ENCODE data around the gene THSD7B. TPM values are rescaled to one million over a fixed set of nuclear protein-coding genes. Genes with fewer than 3 reads are reported as not detected.

Gene THSD7B
- total and polyA plus RNA-seq, 2 of the 8 experiments (the other 6 are each of a cell fraction or from before 2014, with no cell fraction given) = 0.60 to 2.9 TPM

GRCh38 chr2:137493261-137493660 lies 727.9 kb downstream of the THSD7B start (continued):
- no peak for TF ChIP-seq CHD7 (IDR thresholded peaks at IDR 0.05; ENCODE audit: insufficient replicate concordance, low read length)
- no peak for TF ChIP-seq E2F6 (IDR thresholded peaks at IDR 0.05)
- no peak for TF ChIP-seq CTBP2 (IDR thresholded peaks at IDR 0.05; ENCODE audit: borderline replicate concordance, insufficient read depth, insufficient read length, low read length)
